Activated naive CD4-positive, alpha-beta T cell treated with anti-CD3 and anti-CD28 coated beads, Interleukin-2, amount 50 U/mL, for 24 hours (primary cell): Measurements from ENCODE around the gene DNAH2.
A peak's percentile ranks its signal among the peaks of the same experiment; 100 is the strongest.

Experiments used
- H3K27ac Mint-ChIP-seq: one replicate; pipeline ENCODE4 v1.8.0; 2021; ENCODE audit warnings: mild to moderate bottlenecking, mixed read lengths
- H3K27me3 Mint-ChIP-seq: one replicate; pipeline ENCODE4 v1.8.0; 2021; ENCODE audit warnings: mixed read lengths
- H3K36me3 Mint-ChIP-seq: one replicate; pipeline ENCODE4 v1.8.0; 2021; ENCODE audit warnings: mixed read lengths
- H3K4me1 Mint-ChIP-seq: one replicate; pipeline ENCODE4 v1.8.0; 2021; ENCODE audit warnings: mixed read lengths
- H3K4me3 Mint-ChIP-seq: one replicate; pipeline ENCODE4 v1.8.0; 2021; ENCODE audit warnings: mild to moderate bottlenecking, mixed read lengths
- H3K9me3 Mint-ChIP-seq: one replicate; pipeline ENCODE4 v1.8.0; 2021; ENCODE audit warnings: mixed read lengths

DNAH2 gene

GRCh38 chr17:7716901-7717755 lies at the start of gene DNAH2:
Gene DNAH2 (plus strand): TSS chr17:7717744. CDS start chr17:7719735, 1,991 bp downstream.
- H3K36me3 Mint-ChIP-seq: no peaks in the 10 kb centered on the region
- H3K27me3 Mint-ChIP-seq: peaks cover 43% of the 10 kb centered on the region
- peak within 1 kb of the TSS; percentile 84 for H3K4me3 Mint-ChIP-seq
- H3K9me3 Mint-ChIP-seq: no peaks in the 10 kb centered on the region
- no peak within 1 kb of the TSS for H3K27ac Mint-ChIP-seq
- peaks cover 24% of the 10 kb centered on the region for H3K4me1 Mint-ChIP-seq

GRCh38 chr17:7668482-7668881 lies 49.1 kb upstream of the DNAH2 start:
- no peaks in the 10 kb centered on the region for H3K4me1 Mint-ChIP-seq
- no peaks in the 10 kb centered on the region for H3K27me3 Mint-ChIP-seq
- no peaks in the 10 kb centered on the region for H3K9me3 Mint-ChIP-seq
- no peak overlapping the region for H3K4me3 Mint-ChIP-seq
- peaks cover 10% of the 10 kb centered on the region for H3K36me3 Mint-ChIP-seq
- no peak overlapping the region for H3K27ac Mint-ChIP-seq

GRCh38 chr17:7673239-7673638 lies 44.3 kb upstream of the DNAH2 start:
- Mint-ChIP-seq H3K36me3 (peaks cover 19% of the 10 kb centered on the region), H3K9me3 (no peaks in the 10 kb centered on the region), H3K4me3 (no peak overlapping the region), H3K4me1 (peaks cover 7% of the 10 kb centered on the region), H3K27ac (no peak overlapping the region), H3K27me3 (no peaks in the 10 kb centered on the region)

GRCh38 chr17:7674934-7675333 lies 42.6 kb upstream of the DNAH2 start:
- Mint-ChIP-seq H3K36me3 (peaks cover 19% of the 10 kb centered on the region), H3K27me3 (no peaks in the 10 kb centered on the region), H3K27ac (no peak overlapping the region), H3K9me3 (no peaks in the 10 kb centered on the region), H3K4me1 (peaks cover 7% of the 10 kb centered on the region), H3K4me3 (no peak overlapping the region)

GRCh38 chr17:7676533-7676932 lies 41.0 kb upstream of the DNAH2 start:
- no peaks in the 10 kb centered on the region for H3K27me3 Mint-ChIP-seq
- peak overlapping the region; percentile 65 for H3K27ac Mint-ChIP-seq

GRCh38 chr17:7677388-7678067 lies 40.0 kb upstream of the DNAH2 start:
- H3K4me1 Mint-ChIP-seq: peaks cover 10% of the 10 kb centered on the region
- no peak overlapping the region for H3K4me3 Mint-ChIP-seq
- H3K27ac Mint-ChIP-seq: peak overlapping the region; percentile 13
- H3K27me3 Mint-ChIP-seq: no peaks in the 10 kb centered on the region
- H3K36me3 Mint-ChIP-seq: peaks cover 16% of the 10 kb centered on the region
- no peaks in the 10 kb centered on the region for H3K9me3 Mint-ChIP-seq

More at GRCh38 chr17:7676533-7676932, 41.0 kb upstream of the DNAH2 start:
- Mint-ChIP-seq H3K36me3 (peaks cover 16% of the 10 kb centered on the region), H3K4me3 (no peak overlapping the region), H3K9me3 (no peaks in the 10 kb centered on the region), H3K4me1 (peaks cover 7% of the 10 kb centered on the region)

- peak overlapping the region; percentile 95 for H3K4me3 Mint-ChIP-seq
These were observed 32.6 kb upstream of the DNAH2 start for GRCh38 chr17:7684851-7685532.

GRCh38 chr17:7685533-7686221 lies 31.9 kb upstream of the DNAH2 start:
- H3K27me3 Mint-ChIP-seq: no peaks in the 10 kb centered on the region
- peaks cover 35% of the 10 kb centered on the region for H3K4me1 Mint-ChIP-seq
- H3K27ac Mint-ChIP-seq: peak overlapping the region; percentile 99
- no peaks in the 10 kb centered on the region for H3K9me3 Mint-ChIP-seq
- H3K36me3 Mint-ChIP-seq: peaks cover 10% of the 10 kb centered on the region
- H3K4me3 Mint-ChIP-seq: peak overlapping the region; percentile 95

More at GRCh38 chr17:7684851-7685532, 32.6 kb upstream of the DNAH2 start:
- Mint-ChIP-seq H3K9me3 (no peaks in the 10 kb centered on the region), H3K36me3 (peaks cover 10% of the 10 kb centered on the region), H3K4me1 (peaks cover 32% of the 10 kb centered on the region), H3K27me3 (no peaks in the 10 kb centered on the region), H3K27ac (peak overlapping the region; percentile 99)

- Mint-ChIP-seq H3K27me3 (no peaks in the 10 kb centered on the region), H3K4me3 (peak overlapping the region; percentile 95), H3K9me3 (no peaks in the 10 kb centered on the region), H3K36me3 (peaks cover 12% of the 10 kb centered on the region), H3K27ac (peak overlapping the region; percentile 99), H3K4me1 (peaks cover 35% of the 10 kb centered on the region)
These were observed 31.1 kb upstream of the DNAH2 start for GRCh38 chr17:7686222-7687071.

- H3K4me3 Mint-ChIP-seq: peak within 1 kb of the TSS; percentile 95
- H3K36me3 Mint-ChIP-seq: peaks cover 12% of the 10 kb centered on the region
- peaks cover 34% of the 10 kb centered on the region for H3K4me1 Mint-ChIP-seq
- no peaks in the 10 kb centered on the region for H3K9me3 Mint-ChIP-seq
- H3K27me3 Mint-ChIP-seq: no peaks in the 10 kb centered on the region
- H3K27ac Mint-ChIP-seq: peak within 1 kb of the TSS; percentile 99
These were observed 30.3 kb upstream of the DNAH2 start, which contains the start of gene TP53 for GRCh38 chr17:7687072-7687907. Gene TP53 (minus strand): TSS chr17:7687490. CDS start chr17:7676594, 10,896 bp downstream.

GRCh38 chr17:7687908-7688807 lies 29.4 kb upstream of the DNAH2 start, which contains the start of gene WRAP53:
Gene WRAP53 (plus strand): TSS chr17:7688477. CDS start chr17:7688649, 172 bp downstream.
- Mint-ChIP-seq H3K36me3 (peaks cover 15% of the 10 kb centered on the region), H3K27me3 (no peaks in the 10 kb centered on the region), H3K4me1 (peaks cover 29% of the 10 kb centered on the region), H3K27ac (peak within 1 kb of the TSS; percentile 99), H3K9me3 (no peaks in the 10 kb centered on the region), H3K4me3 (peak within 1 kb of the TSS; percentile 95)

GRCh38 chr17:7688808-7689316 lies 28.7 kb upstream of the DNAH2 start:
- Mint-ChIP-seq H3K27me3 (no peaks in the 10 kb centered on the region), H3K27ac (no peak overlapping the region), H3K4me3 (peak overlapping the region; percentile 95), H3K9me3 (no peaks in the 10 kb centered on the region), H3K4me1 (peaks cover 24% of the 10 kb centered on the region), H3K36me3 (peaks cover 19% of the 10 kb centered on the region)

GRCh38 chr17:7695586-7695985 lies 22.0 kb upstream of the DNAH2 start:
- H3K27me3 Mint-ChIP-seq: no peaks in the 10 kb centered on the region
- H3K4me1 Mint-ChIP-seq: no peaks in the 10 kb centered on the region
- H3K36me3 Mint-ChIP-seq: peaks cover 24% of the 10 kb centered on the region
- H3K27ac Mint-ChIP-seq: no peak overlapping the region
- no peaks in the 10 kb centered on the region for H3K9me3 Mint-ChIP-seq
- H3K4me3 Mint-ChIP-seq: no peak overlapping the region
